ENCODE data around the gene SPTLC1. TPM values are rescaled to one million over a fixed set of nuclear protein-coding genes. Genes with fewer than 3 reads are reported as not detected.

SPTLC1 gene
- total and polyA plus RNA-seq, 2 of the 13 experiments (the other 11 are each of a cell fraction or from before 2014, with no cell fraction given), result 56.2 to 72.5 TPM

- peak; percentile 32; the same call in 1 of the 2 replicates for TF ChIP-seq THRA (CRISPR knock-in tag; IDR thresholded peaks at IDR 0.05; ENCODE audit: borderline replicate concordance)
- TF ChIP-seq ZNF101 (CRISPR knock-in tag; IDR thresholded peaks at IDR 0.05; ENCODE audit: borderline replicate concordance, low read depth), result no peak
- no peak for TF ChIP-seq BRD4 (CRISPR knock-in tag; IDR thresholded peaks at IDR 0.05)
- 0 out of 2 replicates have a peak, but pooled peaks have one; percentile 28 for TF ChIP-seq ZBED4 (CRISPR knock-in tag; IDR thresholded peaks at IDR 0.05; ENCODE audit: borderline replicate concordance)
- TF ChIP-seq, protein P1, sequence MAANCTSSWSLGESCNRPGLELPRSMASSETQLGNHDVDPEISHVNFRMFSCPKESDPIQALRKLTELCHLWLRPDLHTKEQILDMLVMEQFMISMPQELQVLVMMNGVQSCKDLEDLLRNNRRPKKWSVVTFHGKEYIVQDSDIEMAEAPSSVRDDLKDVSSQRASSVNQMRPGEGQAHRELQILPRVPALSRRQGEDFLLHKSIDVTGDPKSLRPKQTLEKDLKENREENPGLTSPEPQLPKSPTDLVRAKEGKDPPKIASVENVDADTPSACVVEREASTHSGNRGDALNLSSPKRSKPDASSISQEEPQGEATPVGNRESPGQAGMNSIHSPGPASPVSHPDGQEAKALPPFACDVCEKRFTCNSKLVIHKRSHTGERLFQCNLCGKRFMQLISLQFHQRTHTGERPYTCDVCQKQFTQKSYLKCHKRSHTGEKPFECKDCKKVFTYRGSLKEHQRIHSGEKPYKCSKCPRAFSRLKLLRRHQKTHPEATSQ (CRISPR knock-in tag; IDR thresholded peaks at IDR 0.05; ENCODE audit: borderline replicate concordance), result no peak
- TF ChIP-seq EEA1 (CRISPR knock-in tag; IDR thresholded peaks at IDR 0.05; ENCODE audit: borderline replicate concordance), result 0 out of 2 replicates have a peak, but pooled peaks have one; percentile 29
- no peak for TF ChIP-seq ZNF775 (CRISPR knock-in tag; IDR thresholded peaks at IDR 0.05; ENCODE audit: borderline replicate concordance)
- TF ChIP-seq, protein P2, sequence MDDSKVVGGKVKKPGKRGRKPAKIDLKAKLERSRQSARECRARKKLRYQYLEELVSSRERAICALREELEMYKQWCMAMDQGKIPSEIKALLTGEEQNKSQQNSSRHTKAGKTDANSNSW (CRISPR knock-in tag; IDR thresholded peaks at IDR 0.05; ENCODE audit: borderline replicate concordance), result no peak; the same call in 1 of the 2 replicates
- no peak for TF ChIP-seq NCOA2 (CRISPR knock-in tag; IDR thresholded peaks at IDR 0.05)
- TF ChIP-seq, protein P3, sequence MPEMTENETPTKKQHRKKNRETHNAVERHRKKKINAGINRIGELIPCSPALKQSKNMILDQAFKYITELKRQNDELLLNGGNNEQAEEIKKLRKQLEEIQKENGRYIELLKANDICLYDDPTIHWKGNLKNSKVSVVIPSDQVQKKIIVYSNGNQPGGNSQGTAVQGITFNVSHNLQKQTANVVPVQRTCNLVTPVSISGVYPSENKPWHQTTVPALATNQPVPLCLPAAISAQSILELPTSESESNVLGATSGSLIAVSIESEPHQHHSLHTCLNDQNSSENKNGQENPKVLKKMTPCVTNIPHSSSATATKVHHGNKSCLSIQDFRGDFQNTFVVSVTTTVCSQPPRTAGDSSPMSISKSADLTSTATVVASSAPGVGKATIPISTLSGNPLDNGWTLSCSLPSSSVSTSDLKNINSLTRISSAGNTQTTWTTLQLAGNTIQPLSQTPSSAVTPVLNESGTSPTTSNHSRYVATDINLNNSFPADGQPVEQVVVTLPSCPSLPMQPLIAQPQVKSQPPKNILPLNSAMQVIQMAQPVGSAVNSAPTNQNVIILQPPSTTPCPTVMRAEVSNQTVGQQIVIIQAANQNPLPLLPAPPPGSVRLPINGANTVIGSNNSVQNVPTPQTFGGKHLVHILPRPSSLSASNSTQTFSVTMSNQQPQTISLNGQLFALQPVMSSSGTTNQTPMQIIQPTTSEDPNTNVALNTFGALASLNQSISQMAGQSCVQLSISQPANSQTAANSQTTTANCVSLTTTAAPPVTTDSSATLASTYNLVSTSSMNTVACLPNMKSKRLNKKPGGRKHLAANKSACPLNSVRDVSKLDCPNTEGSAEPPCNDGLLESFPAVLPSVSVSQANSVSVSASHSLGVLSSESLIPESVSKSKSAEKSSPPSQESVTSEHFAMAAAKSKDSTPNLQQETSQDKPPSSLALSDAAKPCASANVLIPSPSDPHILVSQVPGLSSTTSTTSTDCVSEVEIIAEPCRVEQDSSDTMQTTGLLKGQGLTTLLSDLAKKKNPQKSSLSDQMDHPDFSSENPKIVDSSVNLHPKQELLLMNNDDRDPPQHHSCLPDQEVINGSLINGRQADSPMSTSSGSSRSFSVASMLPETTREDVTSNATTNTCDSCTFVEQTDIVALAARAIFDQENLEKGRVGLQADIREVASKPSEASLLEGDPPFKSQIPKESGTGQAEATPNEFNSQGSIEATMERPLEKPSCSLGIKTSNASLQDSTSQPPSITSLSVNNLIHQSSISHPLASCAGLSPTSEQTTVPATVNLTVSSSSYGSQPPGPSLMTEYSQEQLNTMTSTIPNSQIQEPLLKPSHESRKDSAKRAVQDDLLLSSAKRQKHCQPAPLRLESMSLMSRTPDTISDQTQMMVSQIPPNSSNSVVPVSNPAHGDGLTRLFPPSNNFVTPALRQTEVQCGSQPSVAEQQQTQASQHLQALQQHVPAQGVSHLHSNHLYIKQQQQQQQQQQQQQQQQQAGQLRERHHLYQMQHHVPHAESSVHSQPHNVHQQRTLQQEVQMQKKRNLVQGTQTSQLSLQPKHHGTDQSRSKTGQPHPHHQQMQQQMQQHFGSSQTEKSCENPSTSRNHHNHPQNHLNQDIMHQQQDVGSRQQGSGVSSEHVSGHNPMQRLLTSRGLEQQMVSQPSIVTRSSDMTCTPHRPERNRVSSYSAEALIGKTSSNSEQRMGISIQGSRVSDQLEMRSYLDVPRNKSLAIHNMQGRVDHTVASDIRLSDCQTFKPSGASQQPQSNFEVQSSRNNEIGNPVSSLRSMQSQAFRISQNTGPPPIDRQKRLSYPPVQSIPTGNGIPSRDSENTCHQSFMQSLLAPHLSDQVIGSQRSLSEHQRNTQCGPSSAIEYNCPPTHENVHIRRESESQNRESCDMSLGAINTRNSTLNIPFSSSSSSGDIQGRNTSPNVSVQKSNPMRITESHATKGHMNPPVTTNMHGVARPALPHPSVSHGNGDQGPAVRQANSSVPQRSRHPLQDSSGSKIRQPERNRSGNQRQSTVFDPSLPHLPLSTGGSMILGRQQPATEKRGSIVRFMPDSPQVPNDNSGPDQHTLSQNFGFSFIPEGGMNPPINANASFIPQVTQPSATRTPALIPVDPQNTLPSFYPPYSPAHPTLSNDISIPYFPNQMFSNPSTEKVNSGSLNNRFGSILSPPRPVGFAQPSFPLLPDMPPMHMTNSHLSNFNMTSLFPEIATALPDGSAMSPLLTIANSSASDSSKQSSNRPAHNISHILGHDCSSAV (CRISPR knock-in tag; IDR thresholded peaks at IDR 0.05; ENCODE audit: borderline replicate concordance), result no peak
- no peak for TF ChIP-seq FOXM1 (CRISPR knock-in tag; IDR thresholded peaks at IDR 0.05)
- TF ChIP-seq PHF20 (CRISPR knock-in tag; IDR thresholded peaks at IDR 0.05), result no peak
- no peak for TF ChIP-seq CCAR2 (optimal IDR thresholded peaks at IDR 0.05; ENCODE audit: low read depth, low read length)
These were observed 25.0 kb upstream of the SPTLC1 start (continued) for GRCh38 chr9:92140074-92140753.
